ENCODE measurements around the gene FAH. TPM values are rescaled to one million over a fixed set of nuclear protein-coding genes. Genes with fewer than 3 reads are reported as not detected.
"Not testable (repeated sequence)": the region's sequence is repeated elsewhere in the genome, so short reads cannot be mapped to it uniquely, and the experiment has no call there.

The FAH gene
- total RNA-seq, 6 donors from 2014 or later = 14.0 to 46.1 (median 34.5) TPM

- not testable (repeated sequence) for H3K4me3 ChIP-seq; H3K27me3 ChIP-seq; H3K9me3 ChIP-seq; ATAC-seq (ENCODE audit: low FRiP score in 2 of 2); H3K36me3 ChIP-seq
- peaks cover 31 to 57% (median 53%) of the 10 kb centered on the region in 4 donors for H3K4me1 ChIP-seq
- peak in 1 of 2 donors; percentile 88 for DNase-seq
- 55 to 68% methylated on average over 16 of the region's 16 CpGs for WGBS, 2 donors
- peak overlapping the region; percentile 44 to 89 (median 52) for H3K27ac ChIP-seq
- peak in 1 of 4 donors; percentile 12 for TF ChIP-seq EP300 (IDR thresholded peaks at IDR 0.05)
- peak; percentile 22 to 45 for TF ChIP-seq POLR2AphosphoS5 (IDR thresholded peaks at IDR 0.05)
Measured at GRCh38 chr15:80155378-80156175, 2.8 kb downstream of the FAH start.

- H3K36me3 ChIP-seq = peaks cover 0 to 9% (median 4%) of the 10 kb centered on the region in 4 donors
- peak overlapping the region; percentile 36 to 89 (median 48) for H3K27ac ChIP-seq
- no peaks in the 10 kb centered on the region for H3K27me3 ChIP-seq
- DNase-seq = no peak
- H3K4me1 ChIP-seq = peaks cover 37 to 64% (median 60%) of the 10 kb centered on the region in 4 donors
- TF ChIP-seq CTCF (IDR thresholded peaks at IDR 0.05) (no peak), POLR2A (IDR thresholded peaks at IDR 0.05) (no peak), POLR2AphosphoS5 (IDR thresholded peaks at IDR 0.05) (no peak), EP300 (IDR thresholded peaks at IDR 0.05) (no peak)
- 78 to 83% methylated on average over 8 of the region's 8 CpGs for WGBS, 2 donors
- no peak overlapping the region for H3K4me3 ChIP-seq
- ATAC-seq (ENCODE audit: low FRiP score in 2 of 2) = no peak
- no peaks in the 10 kb centered on the region for H3K9me3 ChIP-seq
Measured at GRCh38 chr15:80156176-80156720, 3.4 kb downstream of the FAH start.

DNA sequence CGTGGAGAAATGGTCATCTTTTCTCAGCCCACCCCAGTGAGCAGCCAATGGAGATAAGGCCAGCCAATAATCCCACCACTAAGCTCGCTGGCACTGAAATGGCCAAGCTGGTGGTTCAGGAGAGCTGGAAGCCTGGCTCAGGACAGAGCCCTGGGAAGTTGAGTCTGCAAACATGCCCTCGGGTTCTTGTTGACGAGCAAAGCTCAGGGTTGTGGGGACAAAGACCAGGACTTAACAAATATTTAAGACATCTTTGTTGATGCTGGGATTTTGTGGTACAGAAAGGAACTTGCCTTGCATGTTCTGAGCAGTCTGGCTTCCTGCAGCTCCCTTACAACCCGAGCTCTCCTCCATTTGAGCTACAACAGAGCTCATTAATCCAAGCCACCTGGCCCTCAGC, 4.4 kb downstream of the FAH start:
- TF ChIP-seq EP300 (IDR thresholded peaks at IDR 0.05) = no peak
- TF ChIP-seq POLR2A (IDR thresholded peaks at IDR 0.05) = no peak
- no peak for TF ChIP-seq CTCF (IDR thresholded peaks at IDR 0.05)
- TF ChIP-seq POLR2AphosphoS5 (IDR thresholded peaks at IDR 0.05) = no peak
- H3K4me3 ChIP-seq = no peak overlapping the region
- peak overlapping the region in 2 of 4 donors; percentile 36 to 89 for H3K27ac ChIP-seq
- 70 to 93% methylated on average over 3 to 5 of the region's 5 CpGs for WGBS, 2 donors
- no peak for ATAC-seq (ENCODE audit: low FRiP score in 2 of 2)
- H3K36me3 ChIP-seq = peaks cover 0 to 9% (median 4%) of the 10 kb centered on the region in 4 donors
- peaks cover 47 to 67% (median 64%) of the 10 kb centered on the region in 4 donors for H3K4me1 ChIP-seq
- DNase-seq = no peak
- no peaks in the 10 kb centered on the region for H3K27me3 ChIP-seq
- H3K9me3 ChIP-seq = no peaks in the 10 kb centered on the region

DNA sequence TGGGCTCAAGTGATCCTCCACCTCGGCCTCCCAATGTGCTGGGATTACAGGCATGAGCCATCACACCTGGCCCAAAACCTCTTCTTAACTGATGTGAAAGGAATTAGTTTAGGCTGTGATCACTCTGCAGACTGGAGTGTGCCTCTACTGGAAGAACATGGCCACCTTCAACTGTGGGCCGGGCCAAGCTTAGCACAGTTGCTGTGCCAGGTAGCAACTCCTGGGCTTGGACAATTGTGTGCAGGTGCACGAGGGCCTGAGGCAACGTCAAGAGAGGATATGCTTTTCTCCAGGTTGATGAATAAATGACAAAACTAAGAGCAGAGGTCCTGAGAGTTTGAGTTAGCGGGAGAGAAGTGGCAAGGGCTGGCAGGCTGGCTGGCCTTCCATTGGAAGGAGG, 6.5 kb downstream of the FAH start:
- no peaks in the 10 kb centered on the region for H3K27me3 ChIP-seq
- no peak for DNase-seq
- H3K36me3 ChIP-seq = peaks cover 0 to 10% (median 4%) of the 10 kb centered on the region in 4 donors
- no peak for TF ChIP-seq CTCF (IDR thresholded peaks at IDR 0.05)
- TF ChIP-seq EP300 (IDR thresholded peaks at IDR 0.05) = no peak
- TF ChIP-seq POLR2AphosphoS5 (IDR thresholded peaks at IDR 0.05) = no peak
- TF ChIP-seq POLR2A (IDR thresholded peaks at IDR 0.05) = no peak
- 88 to 96% methylated on average over 5 of the region's 5 CpGs for WGBS, 2 donors
- no peaks in the 10 kb centered on the region for H3K9me3 ChIP-seq
- H3K4me1 ChIP-seq = peaks cover 40 to 59% (median 52%) of the 10 kb centered on the region in 4 donors
- H3K4me3 ChIP-seq = no peak overlapping the region
- peak overlapping the region in 3 of 4 donors; percentile 80 to 85 (median 84) for H3K27ac ChIP-seq
- ATAC-seq (ENCODE audit: low FRiP score in 2 of 2) = no peak

GRCh38 chr15:80159811-80160569, 7.2 kb downstream of the FAH start:
- TF ChIP-seq CTCF (IDR thresholded peaks at IDR 0.05) = no peak
- no peak for TF ChIP-seq EP300 (IDR thresholded peaks at IDR 0.05)
- no peak for TF ChIP-seq POLR2A (IDR thresholded peaks at IDR 0.05)
- TF ChIP-seq POLR2AphosphoS5 (IDR thresholded peaks at IDR 0.05) = no peak
- peaks cover 0 to 12% (median 4%) of the 10 kb centered on the region in 4 donors for H3K36me3 ChIP-seq
- H3K4me3 ChIP-seq = no peak overlapping the region
- DNase-seq (no peak), ATAC-seq (ENCODE audit: low FRiP score in 2 of 2) (peak; percentile 5 to 11)
- 89 to 91% methylated on average over 9 to 12 of the region's 12 CpGs for WGBS, 2 donors
- no peaks in the 10 kb centered on the region for H3K27me3 ChIP-seq
- H3K27ac ChIP-seq = peak overlapping the region; percentile 70 to 85 (median 82)
- H3K9me3 ChIP-seq = no peaks in the 10 kb centered on the region
- H3K4me1 ChIP-seq = peaks cover 37 to 52% (median 46%) of the 10 kb centered on the region in 4 donors
